ENCODE data around the gene ACSL6. TPM values are rescaled to one million over a fixed set of nuclear protein-coding genes. Genes with fewer than 3 reads are reported as not detected.

Gene ACSL6
- total RNA-seq, 1 donor from 2014 or later = 0.98 TPM

DNA sequence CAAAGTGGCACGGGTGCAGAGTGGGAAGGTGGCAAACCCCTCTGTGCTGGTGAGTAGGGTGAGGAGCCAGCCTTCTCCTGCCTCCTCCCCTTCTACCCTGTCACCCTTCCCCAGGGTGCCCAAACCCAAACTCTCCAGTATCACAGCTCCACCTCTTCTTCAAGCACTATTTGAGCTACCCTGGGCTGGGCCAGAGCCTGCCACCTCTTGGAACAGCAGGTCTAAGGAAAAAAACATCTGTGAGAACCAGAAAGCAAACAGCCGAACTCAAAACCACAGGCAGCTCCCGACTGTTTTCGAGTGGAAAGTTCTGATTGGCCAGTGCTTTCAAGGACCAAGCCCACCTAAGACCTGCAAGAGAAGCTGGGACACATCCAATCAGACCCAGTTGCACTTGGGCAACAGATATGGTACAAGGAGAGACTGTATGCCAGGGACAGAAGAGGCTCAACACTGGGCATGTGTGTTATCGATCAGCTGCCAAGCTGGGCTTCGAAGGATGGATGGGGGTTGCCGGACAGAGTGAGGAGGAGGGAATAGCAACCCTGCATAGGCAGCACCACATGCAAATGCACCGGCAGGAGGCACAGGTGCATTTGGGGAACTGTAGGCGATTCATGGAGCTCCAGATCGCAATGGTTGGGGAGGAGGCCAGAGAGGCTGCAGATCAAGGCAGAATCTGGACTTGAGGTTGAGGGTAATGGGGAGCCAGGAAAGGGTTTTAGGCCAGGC lies 19.7 kb downstream of the ACSL6 start:
- TF ChIP-seq, protein P1, sequence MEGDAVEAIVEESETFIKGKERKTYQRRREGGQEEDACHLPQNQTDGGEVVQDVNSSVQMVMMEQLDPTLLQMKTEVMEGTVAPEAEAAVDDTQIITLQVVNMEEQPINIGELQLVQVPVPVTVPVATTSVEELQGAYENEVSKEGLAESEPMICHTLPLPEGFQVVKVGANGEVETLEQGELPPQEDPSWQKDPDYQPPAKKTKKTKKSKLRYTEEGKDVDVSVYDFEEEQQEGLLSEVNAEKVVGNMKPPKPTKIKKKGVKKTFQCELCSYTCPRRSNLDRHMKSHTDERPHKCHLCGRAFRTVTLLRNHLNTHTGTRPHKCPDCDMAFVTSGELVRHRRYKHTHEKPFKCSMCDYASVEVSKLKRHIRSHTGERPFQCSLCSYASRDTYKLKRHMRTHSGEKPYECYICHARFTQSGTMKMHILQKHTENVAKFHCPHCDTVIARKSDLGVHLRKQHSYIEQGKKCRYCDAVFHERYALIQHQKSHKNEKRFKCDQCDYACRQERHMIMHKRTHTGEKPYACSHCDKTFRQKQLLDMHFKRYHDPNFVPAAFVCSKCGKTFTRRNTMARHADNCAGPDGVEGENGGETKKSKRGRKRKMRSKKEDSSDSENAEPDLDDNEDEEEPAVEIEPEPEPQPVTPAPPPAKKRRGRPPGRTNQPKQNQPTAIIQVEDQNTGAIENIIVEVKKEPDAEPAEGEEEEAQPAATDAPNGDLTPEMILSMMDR (IDR thresholded peaks at IDR 0.05) = no peak
- Histone ChIP-seq H3K4me1 (peaks cover under 1% of the 10 kb centered on the region), H3K9me3 (no peaks in the 10 kb centered on the region), H3K36me3 (no peaks in the 10 kb centered on the region), H3K27ac (no peak overlapping the region), H3K4me3 (no peak overlapping the region), H3K27me3 (no peaks in the 10 kb centered on the region)
- intact Hi-C loops (cut with DNase I) = no loop called here
- ATAC-seq (no peak), DNase-seq (peak; percentile 38)

DNA sequence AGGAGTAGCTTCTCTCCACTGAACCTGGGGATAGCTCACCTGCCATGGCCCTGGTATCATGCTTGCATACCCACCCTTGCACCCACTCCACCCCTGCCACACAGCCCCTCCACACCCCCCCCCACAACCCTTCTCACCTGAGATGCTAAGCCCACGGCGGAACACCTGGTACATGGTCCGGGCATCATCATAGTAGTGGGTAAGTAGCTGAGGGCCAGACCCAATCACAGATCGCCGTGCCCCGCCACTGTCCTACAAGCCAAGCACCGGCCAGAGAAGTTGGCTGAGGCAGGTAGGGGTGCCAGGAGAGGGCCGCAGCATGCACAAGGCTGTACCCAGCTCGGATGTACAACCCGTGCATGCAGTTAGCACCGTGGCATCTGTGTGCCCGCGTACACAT lies 20.7 kb downstream of the ACSL6 start:
- TF ChIP-seq, protein P1 (IDR thresholded peaks at IDR 0.05) = no peak
- no peaks in the 10 kb centered on the region for H3K27me3 ChIP-seq
- DNase-seq (peak; percentile 42), ATAC-seq (no peak)
- intact Hi-C loops (cut with DNase I) = no loop called here
- H3K9me3 ChIP-seq = no peaks in the 10 kb centered on the region
- no peak overlapping the region for H3K27ac ChIP-seq
- H3K4me3 ChIP-seq = no peak overlapping the region
- H3K4me1 ChIP-seq = no peaks in the 10 kb centered on the region
- H3K36me3 ChIP-seq = no peaks in the 10 kb centered on the region

DNA sequence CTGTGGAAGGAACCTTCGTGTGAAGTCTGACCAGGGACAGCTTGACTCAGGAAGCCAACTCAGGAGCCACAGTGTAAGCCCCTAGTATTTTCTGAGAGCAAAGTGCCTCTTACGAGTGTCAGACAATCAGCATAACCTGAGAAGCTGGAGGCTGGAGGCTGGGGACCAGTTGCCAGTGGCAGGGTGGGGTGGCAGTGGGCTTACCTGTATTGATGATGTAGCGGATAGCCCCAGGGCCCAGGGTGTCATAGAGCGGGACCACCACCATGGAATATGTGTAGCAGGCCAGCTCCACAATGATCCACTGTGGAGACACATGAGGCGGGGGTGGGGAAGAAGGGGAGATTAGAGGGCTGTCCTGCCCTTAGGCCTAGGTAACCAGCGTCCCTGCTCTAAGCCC lies 22.9 kb downstream of the ACSL6 start:
- intact Hi-C loops (cut with DNase I) = no loop called here
- no peak overlapping the region for H3K27ac ChIP-seq
- ATAC-seq (no peak), DNase-seq (no peak)
- H3K4me1 ChIP-seq = peaks cover 3% of the 10 kb centered on the region
- TF ChIP-seq, protein P1 (IDR thresholded peaks at IDR 0.05) = no peak
- no peaks in the 10 kb centered on the region for H3K36me3 ChIP-seq
- H3K9me3 ChIP-seq = no peaks in the 10 kb centered on the region
- no peak overlapping the region for H3K4me3 ChIP-seq
- H3K27me3 ChIP-seq = no peaks in the 10 kb centered on the region

DNA sequence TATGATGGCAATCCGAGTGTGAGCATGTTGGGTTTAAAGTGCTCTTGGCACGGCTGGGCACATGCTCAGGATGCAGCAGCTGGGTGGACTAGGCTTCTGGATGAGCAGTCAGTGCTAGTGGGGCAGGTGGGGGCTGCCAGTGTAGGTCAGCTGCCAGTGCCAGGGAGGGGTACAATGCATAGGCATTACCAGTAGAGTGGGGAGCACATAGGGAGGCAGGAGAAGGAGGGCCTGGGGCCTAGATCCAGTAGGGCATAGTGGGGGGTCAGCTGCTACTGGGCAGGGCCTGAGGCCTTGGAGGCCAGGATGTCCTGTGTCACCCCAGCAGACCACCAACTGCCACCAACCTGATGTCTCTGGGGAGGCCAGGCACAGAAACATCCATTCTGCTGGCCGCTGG lies 24.2 kb downstream of the ACSL6 start:
- ATAC-seq (no peak), DNase-seq (no peak)
- Histone ChIP-seq H3K4me3 (no peak overlapping the region), H3K27me3 (no peaks in the 10 kb centered on the region), H3K9me3 (no peaks in the 10 kb centered on the region), H3K36me3 (no peaks in the 10 kb centered on the region), H3K27ac (no peak overlapping the region), H3K4me1 (peaks cover 3% of the 10 kb centered on the region)
- TF ChIP-seq, protein P1 (IDR thresholded peaks at IDR 0.05) = no peak
- intact Hi-C loops (cut with DNase I) = no loop called here

DNA sequence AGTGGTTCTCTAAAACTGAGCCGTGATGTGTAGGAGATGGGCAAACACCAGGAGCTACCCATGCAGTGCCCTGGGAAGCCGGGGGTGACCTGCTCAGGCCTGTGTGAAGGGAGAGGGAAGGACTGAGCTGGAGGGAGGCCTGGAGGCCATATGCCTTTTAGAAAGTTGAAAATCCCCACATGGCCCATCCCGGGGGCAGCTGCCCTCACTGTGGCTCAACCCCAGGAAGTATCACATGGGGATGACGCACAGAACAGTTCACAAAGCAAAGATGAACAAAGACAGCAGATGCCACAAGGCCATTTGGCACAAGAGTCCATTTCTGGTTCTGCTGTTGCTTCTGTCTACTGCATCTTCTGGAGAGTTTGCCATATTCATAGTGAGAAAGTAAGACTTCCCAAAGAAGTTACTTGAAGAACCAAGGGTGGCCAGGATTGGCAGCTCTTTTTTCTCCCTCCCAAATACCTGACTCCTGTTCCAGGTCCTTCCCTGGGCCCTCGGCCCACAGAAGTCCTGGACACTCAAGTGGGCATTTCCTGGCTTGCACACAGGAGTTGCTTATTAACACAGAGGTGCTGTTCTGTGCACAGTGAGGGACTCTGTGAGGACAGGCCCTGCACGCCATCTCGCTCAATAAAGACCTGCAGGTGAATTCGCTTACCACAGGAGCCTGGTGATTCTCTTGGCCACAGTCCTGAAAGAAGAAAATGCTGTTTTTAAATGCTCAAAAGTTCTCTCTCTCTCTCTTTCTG lies 25.1 kb downstream of the ACSL6 start:
- Histone ChIP-seq H3K27ac (no peak overlapping the region), H3K4me3 (no peak overlapping the region), H3K4me1 (peaks cover 3% of the 10 kb centered on the region), H3K9me3 (no peaks in the 10 kb centered on the region), H3K36me3 (no peaks in the 10 kb centered on the region), H3K27me3 (no peaks in the 10 kb centered on the region)
- TF ChIP-seq, protein P1 (IDR thresholded peaks at IDR 0.05) = no peak
- DNase-seq (no peak), ATAC-seq (peak; percentile 48)
- intact Hi-C loops (cut with DNase I) = no loop called here
